HL-60/S4 treated with retinoic acid at 250 ng/mL for 4 days and 3 days (cell line): Measurements from ENCODE around the gene SLC17A5.
"Not testable (repeated sequence)": the region's sequence is repeated elsewhere in the genome, so short reads cannot be mapped to it uniquely, and the experiment has no call there.

Source experiments
- in situ Hi-C: fragments of 300-500 bp; cut with MboI; formaldehyde crosslinking; loops from 2 replicates; pipeline ENCODE4 v1.7.0; 2022; ENCODE audit warnings: low sequenced_read_pairs

The SLC17A5 gene

GRCh38 chr6:73623480-73623879 lies 30.3 kb downstream of the SLC17A5 start:
- in situ Hi-C loops: loop anchor here (10.0 kb wide), 1 partner anchor 109 kb away; no protein-coding TSS in a partner anchor

DNA sequence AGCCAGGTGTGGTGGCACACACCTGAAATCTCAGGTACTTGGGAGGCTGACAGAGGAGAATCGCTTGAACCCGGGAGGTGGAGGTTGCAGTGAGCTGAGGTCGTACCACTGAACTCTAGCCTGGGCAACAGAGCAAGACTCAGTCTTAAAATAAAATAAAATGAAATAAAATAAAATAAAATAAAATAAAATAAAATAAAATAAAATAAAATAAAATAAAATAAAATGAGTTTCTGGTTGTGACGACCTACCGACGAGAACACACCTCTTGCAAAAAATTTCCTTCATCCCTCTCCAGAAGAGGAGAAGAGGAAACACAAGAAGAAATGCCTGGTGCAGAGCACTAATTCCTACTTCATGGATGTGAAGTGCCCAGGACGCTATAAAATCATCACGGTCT lies 35.7 kb downstream of the SLC17A5 start:
- in situ Hi-C loops: not testable (repeated sequence)

DNA sequence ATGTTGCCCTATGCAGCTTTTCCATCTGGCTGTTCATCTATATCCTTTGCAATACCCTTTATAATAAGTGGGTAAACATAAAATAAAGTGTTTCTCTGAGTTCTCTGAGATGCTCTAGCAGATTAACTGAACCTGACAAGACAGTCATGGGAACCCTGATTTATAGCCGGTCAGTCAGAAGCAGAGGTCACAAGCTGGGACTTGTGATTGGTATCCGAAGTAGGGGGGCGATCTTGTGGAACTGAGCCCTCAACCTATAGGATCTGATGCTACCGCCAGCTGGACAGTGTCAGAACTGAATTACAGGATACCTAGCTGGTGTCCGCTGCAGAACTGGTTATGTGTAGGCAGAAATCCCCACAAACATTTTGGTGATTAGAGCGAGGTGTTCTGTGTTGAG lies 39.0 kb downstream of the SLC17A5 start:
- in situ Hi-C loops: no loop called here

DNA sequence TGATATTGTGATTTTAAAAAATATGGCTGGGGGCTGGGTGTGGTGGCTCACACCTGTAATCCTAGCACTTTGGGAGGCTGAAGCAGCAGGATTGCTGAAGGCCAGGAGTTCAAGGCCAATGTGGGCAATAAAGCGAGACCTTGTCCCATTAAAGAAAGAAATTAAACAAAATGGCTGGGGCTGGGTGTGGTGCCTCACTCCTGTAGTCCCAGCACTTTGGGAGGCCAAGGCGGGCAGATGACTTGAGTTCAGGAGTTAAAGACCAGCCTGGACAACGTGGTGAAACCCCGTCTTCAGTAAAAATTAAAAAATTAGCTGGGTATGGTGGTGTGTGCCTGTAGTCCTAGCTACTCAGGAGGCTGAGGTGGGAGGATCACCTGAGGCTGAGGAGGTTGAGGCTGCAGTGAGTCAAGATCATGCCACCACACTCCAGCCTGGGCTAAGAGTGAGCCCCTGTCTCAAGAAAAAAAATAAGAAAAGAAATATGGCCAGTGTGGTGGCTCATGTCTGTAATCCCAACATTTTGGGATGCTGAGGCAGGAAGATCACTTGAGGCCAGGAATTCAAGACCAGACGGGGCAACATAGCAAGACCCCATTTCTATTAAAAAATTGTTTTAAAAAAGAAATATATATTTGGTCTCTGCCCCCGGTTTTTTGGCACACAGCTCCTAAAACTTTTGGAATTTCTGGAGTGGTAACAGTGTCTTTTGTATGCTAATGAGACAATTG lies 39.8 kb downstream of the SLC17A5 start:
- in situ Hi-C loops: no loop called here

- in situ Hi-C loops: no loop called here
Observed at GRCh38 chr6:73612611-73613010, 41.2 kb downstream of the SLC17A5 start.

DNA sequence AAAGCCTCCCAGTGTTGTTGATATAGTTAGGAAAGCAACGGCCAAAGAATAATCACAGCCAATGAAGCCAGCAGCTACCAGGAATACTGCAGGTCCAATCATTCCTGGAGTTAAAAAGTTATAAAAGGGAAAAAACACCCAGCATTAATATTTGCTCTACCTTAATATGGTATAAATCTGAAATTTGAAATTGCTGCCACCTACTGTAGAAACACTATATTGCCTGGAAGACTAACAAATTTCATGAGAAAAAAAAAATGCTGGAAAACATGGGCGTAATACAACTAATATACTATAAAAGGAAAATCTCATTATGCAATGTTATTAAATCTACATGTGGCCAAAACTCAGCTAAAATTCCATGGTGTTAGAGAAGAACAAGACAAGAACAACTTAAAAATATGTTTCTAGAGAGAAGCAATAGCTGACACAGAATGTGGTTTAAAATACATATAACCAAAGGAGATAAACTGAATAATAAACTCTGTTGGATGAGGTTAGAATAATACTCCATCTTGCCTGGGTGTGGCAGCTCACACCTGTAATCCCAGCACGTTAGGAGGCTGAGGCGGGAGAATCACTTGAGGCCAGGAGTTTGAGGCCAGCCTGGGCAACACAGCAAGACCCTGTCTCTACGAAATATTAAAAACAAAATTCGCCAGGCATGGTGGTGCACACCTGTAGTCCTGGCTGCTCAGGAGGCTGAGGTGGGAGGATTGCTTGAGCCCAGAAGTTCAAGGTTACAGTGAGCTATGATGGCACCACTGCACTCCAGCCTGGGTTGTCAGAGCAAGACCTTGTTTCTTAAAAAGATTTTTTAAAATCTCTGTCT lies 43.1 kb downstream of the SLC17A5 start:
- in situ Hi-C loops: no loop called here

DNA sequence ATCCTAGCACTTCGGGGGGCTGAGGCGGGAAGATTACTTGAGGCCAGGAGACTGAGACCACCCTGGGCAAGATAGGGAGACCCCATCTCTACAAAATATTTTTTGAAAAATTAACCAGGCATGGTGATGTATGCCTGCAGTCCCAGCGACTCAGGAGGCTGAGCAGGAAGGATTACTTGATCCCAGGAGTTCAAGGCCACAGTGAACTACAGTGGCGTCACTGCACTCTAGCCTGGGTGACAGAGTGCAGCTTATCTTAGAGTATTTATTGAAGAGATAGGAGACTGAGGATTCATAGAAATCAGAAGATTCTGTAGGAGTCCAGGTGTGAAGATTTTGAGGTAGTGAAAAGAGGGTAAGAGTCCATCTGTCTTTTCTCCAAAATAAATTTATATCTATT lies 45.0 kb downstream of the SLC17A5 start:
- in situ Hi-C loops: no loop called here

DNA sequence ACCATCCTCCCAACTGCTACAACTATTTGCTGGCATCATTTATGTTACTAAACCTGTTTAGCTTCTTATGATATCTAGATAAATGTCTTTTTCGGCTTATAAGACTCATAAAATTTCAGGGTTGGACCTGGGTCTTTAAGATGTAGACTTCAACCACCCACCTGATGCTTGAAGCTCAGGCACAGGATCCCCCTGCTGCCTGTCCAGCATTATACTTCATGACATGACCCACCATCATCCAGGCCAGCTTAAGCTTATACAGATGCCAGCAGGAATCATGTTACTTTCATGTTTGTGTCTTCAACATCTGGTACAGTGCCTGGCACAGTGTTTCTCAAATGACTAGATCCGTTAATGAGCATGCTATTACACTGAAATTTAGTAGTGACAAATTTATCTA lies 47.4 kb downstream of the SLC17A5 start:
- in situ Hi-C loops: no loop called here

DNA sequence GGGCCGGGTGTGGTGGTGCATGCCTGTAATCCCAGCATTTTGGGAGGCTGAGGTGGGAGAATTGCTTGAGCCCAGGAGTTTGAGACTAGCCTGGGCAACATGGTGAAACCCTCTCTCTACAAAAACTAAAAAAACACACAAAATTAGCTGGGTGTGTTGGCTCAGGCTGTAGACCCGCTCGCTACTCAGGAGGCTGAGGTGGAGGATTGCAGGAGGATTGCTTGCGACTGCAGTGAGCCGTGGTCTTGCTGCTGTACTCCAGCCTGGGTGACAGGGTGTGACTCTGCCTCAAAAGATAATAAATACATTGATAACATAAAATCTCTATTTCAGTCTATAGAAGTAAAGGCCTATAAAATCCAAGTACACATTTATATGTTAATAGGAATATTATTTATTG lies 49.3 kb downstream of the SLC17A5 start:
- in situ Hi-C loops: no loop called here

DNA sequence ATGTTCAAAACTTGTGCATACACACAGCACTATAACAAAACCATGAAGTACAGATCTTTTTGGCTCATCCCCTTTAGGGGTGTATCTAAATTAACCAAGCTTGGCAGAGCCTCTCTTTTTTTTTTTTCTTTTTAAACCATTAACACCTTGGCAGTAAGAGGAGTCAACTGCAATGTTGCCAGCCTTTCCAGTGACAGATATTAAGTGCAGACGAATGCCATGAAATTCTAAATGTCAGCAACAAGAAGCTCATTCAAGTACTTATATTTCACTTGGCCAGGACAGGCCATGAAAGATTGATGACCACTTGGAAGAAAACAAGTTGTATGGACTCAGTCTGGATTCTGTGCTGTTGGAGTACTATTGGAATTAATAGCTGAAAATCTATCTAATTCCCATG lies 49.8 kb downstream of the SLC17A5 start:
- in situ Hi-C loops: no loop called here

DNA sequence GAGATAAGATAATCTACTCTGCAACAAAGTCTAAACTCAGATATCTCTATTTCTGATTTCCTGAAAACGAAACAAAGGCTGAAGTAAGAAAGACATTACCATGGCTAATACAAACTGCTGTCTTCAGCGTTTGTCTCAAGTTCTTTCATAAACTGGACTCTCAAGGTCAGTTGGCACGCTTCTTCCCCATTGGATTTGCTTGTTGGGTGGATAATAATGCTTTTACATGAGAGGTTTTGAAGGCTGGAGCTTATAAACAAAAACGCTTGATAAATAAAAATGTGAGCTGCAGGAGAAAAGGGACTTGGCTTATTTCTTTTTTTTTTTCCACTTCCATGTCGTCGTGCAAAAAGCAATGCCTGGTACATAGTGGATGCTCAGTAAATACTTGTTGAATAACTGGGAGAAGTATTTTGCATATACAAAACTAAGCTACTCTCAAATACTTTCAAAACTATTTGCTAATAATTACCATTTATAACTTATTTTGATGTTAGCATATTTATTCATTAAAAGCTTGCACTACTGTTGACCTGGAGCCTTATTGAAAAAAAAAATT lies 67.3 kb downstream of the SLC17A5 start:
- in situ Hi-C loops: no loop called here

- in situ Hi-C loops: no loop called here
Observed at GRCh38 chr6:73585566-73586415, 68.0 kb downstream of the SLC17A5 start.

DNA sequence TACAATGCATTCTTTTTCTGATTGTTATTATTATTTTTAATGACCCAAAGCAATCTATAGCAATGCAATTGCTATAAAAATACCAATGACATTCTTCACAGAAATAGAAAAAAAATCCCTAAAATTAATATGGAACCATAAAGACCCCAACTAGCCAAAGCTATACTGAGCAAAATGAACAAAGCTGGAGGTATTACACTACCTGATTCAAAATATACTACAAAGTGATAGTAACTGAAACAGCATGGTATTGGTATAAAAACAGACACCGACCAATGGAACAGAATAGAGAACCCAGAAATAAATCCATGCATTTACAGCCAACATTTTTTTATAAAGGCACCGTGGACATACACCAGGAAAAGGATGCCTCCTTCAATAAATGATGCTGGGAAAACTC lies 72.5 kb downstream of the SLC17A5 start:
- in situ Hi-C loops: no loop called here

DNA sequence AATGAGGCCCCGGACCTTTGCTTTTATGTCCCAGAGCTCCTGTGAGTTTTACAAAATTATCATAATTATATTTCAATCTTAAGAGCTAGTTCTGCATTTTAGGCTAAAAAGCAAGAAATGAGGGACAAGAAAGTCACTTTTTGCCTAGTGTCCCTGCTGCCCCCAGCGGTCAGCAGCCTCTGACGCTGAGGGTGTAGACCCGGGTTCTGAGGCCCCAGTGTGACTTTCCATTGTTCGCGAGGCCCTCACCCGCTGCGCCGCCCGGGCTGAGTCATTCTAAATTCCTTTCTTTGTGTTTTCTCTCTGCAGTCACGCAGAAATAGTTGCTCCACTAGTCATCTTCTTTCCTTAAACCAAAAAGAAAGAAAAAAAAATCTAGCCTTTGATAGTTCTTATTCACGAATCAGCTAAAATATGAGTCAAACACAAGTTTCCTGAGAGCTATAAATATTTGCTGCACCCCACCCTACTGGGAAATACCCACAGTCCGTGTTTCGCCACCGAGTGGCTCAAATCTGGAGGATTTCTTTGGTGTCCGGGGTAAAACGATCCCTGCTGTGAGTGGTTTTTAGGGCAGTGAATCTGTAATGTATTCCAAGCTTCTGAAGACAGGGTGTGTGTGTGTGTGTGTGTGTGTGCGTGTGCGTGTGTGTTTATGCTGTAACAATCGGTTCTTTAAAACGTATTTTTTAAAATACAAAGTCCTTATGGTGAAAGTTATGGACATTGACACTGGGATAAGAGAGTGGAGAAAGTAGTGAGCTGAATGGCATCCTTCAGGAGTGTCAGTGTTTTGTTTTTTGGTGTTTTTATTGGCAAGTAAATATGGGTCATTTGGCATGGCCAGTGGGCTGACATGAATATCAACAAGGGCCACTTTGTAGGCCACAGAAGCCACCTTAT lies 73.3 kb downstream of the SLC17A5 start:
- in situ Hi-C loops: no loop called here

- in situ Hi-C loops: no loop called here
Observed at GRCh38 chr6:73579851-73580246, 73.9 kb downstream of the SLC17A5 start.

DNA sequence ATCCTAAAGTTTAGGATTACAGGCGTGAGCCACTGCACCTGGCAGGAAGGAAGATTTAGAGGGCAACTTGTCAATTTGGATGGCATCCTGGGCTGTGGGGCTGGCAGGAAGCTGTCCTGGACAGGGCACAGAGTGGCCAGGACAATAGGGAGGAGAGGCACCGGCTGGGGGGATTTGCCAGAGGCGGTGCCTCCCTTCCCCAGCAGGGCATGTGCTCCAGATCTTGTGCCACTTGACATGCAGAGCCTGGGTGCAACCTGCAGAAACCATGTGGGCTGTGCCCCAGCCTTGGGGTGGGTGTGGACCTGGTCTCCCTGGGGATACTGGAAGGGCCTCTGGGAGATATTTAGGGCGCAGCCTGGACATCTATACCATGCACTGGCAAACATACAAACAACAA lies 74.4 kb downstream of the SLC17A5 start:
- in situ Hi-C loops: no loop called here

DNA sequence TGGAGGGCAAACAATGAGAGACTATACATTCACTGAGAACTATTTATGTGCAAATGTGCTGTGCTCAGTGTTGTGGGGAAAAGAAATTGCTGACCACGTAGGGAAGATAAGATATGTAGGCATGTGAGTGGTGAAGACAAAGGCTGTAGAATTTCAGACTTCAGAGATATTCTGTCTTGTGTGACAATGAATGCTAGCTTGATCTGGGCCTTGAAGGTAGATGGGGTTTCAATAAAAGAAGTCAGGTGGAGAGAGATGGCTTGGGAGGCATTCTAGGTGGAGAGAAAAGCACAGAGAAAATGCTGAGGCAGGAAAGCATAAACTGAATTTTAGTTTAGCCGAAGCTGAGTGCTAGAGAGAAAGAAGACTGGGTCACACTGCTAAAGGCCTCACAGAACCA lies 76.1 kb downstream of the SLC17A5 start:
- in situ Hi-C loops: no loop called here

GRCh38 chr6:73572531-73572930 lies 81.3 kb downstream of the SLC17A5 start:
- in situ Hi-C loops: not testable (repeated sequence)

- in situ Hi-C loops: not testable (repeated sequence)
Observed at GRCh38 chr6:73571218-73572181, 82.3 kb downstream of the SLC17A5 start.
